NB4 (cell line): ENCODE data around the gene NME3.

Source experiments
- MYC ChIP-seq: IDR thresholded peaks from 2 replicates; pipeline ENCODE4 v1.6.1; 2011; ENCODE audit warnings: low read depth, low read length
- POLR2A ChIP-seq: IDR thresholded peaks from 2 replicates; pipeline ENCODE4 v1.6.1; 2011; ENCODE audit warnings: mild to moderate bottlenecking; ENCODE audit not compliant: insufficient read length; ENCODE audit errors: extremely low read depth
- TF ChIP-seq, protein P1 (sequence below): IDR thresholded peaks from one replicate; pipeline ENCODE4 v1.5.1; 2012; ENCODE audit warnings: low read depth, low read length
- TF ChIP-seq, protein P2 (sequence below): IDR thresholded peaks from 2 replicates; pipeline ENCODE4 v1.6.1; 2011; ENCODE audit warnings: low read depth, low read length

DNA sequence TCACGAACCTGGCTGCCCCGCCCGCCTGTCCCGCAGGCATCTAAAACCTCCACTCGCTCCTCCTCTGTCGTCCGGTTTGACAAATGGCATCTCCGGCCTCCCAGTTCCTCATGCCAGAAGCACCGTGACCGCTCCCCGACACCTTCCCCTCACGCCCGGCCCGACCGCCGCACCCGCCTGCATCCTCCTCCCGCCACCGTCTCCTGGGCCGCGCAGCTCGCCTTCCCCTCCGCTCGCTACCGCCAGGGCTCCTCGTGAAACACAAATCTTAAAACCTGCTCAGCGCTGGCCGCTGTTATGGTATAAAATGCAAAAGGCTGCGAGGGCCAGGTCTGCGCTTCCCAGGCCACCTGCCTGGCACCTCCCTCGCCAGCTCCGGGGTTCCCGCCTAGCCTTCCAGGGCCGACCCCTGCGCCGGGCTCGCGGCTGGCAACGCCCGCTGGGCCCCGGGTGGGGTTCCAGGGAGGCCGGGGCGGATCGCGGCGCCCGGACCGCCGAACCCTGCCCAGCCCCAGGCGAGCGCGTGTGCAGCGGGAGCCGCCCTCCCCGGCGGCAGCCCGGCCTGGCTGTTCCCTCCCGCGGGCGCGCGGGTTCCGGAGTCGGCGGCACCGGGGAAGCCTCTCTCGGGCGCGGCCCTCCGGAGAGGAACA lies 10.5 kb upstream of the NME3 start:
- TF ChIP-seq, protein P1, sequence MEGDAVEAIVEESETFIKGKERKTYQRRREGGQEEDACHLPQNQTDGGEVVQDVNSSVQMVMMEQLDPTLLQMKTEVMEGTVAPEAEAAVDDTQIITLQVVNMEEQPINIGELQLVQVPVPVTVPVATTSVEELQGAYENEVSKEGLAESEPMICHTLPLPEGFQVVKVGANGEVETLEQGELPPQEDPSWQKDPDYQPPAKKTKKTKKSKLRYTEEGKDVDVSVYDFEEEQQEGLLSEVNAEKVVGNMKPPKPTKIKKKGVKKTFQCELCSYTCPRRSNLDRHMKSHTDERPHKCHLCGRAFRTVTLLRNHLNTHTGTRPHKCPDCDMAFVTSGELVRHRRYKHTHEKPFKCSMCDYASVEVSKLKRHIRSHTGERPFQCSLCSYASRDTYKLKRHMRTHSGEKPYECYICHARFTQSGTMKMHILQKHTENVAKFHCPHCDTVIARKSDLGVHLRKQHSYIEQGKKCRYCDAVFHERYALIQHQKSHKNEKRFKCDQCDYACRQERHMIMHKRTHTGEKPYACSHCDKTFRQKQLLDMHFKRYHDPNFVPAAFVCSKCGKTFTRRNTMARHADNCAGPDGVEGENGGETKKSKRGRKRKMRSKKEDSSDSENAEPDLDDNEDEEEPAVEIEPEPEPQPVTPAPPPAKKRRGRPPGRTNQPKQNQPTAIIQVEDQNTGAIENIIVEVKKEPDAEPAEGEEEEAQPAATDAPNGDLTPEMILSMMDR, result no peak
- no peak for TF ChIP-seq POLR2A
- TF ChIP-seq, protein P2, sequence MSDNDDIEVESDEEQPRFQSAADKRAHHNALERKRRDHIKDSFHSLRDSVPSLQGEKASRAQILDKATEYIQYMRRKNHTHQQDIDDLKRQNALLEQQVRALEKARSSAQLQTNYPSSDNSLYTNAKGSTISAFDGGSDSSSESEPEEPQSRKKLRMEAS, result no peak
- TF ChIP-seq MYC, result no peak
